T-helper 1 cell (primary cell): ENCODE measurements around the gene MED25.

Experiments used
- DNase-seq, 5 donors: peaks; one replicate each; pipeline ENCODE4 v3.0.0-alpha.2; 2012 to 2020

MED25 gene

GRCh38 chr19:49875177-49875576 is 57.1 kb downstream of the MED25 start:
- DNase-seq = no peak

- peak in 3 of 5 donors; percentile 35 to 63 (median 41) for DNase-seq
Measured at GRCh38 chr19:49875857-49876421, 57.9 kb downstream of the MED25 start.

DNA sequence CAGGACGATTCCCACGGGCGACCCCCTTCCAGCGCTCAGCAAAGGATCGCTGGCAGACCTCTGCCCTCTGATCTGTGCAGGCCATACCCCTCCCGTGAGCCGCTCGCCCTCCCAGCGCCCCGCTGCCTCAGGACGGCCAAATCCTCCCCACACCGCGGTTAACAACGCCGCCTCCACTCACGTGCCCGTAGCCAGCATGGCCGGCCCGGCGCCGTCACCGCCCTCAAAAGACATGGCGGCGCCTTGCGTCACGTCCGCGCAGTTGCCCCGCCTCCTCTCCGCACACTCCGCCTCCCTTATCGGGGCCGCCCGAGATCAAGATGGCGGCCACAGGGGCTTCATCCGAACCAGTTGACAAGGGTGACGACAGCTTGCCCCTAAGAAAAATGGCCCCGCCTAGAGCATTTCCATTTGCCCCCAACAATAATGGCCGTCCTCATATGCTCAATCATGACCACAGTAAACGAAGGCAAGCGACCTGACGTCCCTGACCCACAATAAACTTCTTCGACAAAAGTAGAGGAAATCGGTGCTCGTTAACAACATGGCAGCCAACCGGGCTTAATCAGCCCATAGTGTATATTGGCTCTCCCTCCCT is 58.4 kb downstream of the MED25 start:
- DNase-seq = peak; percentile 96 to 99 (median 97)

GRCh38 chr19:49877020-49877878 is 59.2 kb downstream of the MED25 start, which contains the start of the genes AKT1S1 and TBC1D17:
Gene AKT1S1, minus strand, starts transcription at chr19:49877355. Its CDS starts 4,060 bp downstream, at chr19:49873295.
Gene TBC1D17, plus strand, starts transcription at chr19:49877702. Its CDS starts 22 bp downstream, at chr19:49877724.
- DNase-seq = peak; percentile 98 to 100 (median 99)

DNA sequence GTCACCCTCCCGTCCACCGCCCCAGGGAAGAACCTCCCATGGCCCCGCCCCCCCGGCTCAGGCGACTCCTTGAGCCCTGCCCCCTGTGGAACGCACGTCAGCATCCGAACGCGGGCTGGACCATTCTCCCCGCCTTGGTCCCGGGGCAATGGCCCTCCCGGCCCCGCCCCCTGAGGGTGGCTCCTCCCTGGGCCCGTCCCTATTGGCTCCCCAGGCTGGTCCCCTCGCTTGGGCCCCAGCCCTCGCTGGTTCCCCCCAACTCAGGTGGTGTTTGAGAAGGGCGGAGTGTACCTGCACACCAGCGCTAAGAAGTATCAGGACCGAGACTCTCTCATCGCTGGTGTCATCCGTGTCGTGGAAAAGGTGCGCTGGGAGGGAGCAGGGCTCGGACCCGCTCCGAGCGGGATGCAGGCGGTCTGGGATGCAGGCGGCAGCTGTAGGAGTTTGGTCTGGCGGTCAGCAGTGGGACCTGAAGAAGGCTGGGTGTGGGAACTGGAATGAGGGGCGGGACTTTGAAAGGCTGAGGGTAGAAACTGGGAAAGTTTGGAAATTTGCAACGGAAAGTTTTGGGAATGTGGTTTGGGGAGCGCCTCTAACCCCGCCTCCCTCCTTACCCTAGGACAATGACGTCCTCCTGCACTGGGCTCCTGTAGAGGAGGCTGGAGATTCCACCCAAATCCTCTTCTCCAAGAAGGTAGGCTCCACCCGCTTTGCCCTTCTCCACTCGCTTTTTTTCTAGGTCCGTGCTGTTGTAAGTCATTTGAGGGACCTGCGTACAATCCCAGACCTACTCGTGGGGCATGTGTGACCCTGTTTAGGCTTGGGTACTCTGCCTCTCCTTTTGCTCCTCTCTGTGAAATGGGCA is 60.0 kb downstream of the MED25 start:
- DNase-seq = peak; percentile 98 to 99 (median 98)

- no peak for DNase-seq
Measured at GRCh38 chr19:49878744-49879070, 60.6 kb downstream of the MED25 start.

DNA sequence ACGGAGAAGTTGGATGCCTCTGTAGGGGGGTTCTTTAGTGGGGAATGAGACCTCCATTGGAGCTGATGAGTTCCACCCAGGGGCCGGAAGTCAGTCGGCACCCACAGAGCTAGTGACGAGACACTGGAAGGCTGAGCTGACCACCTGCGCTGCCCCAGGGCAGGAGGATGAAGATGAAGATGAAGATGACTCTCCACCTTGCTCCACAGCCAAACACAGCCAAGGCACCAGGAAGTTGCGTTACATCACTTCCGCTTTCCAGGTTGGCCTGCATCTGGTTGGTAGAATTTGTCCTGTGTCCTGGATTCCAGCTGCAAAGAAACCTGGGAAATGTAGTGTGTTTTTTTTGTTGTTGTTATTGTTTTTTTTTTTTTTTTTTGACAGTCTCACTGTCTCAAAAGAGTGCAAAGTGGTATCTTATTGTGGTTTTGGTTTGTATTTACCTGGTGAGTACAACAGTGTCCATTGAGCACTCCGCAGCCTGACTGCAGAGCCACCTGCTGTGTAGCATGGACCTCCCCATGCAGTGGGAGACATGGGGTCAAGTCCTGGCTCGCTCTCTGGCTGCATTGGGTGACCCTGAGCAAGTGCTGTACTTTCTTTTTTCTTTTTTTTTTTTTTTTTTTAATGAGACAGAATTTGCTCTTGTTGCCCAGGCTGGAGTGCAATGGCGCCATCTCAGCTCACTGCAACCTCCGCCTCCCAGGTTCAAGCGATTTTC is 61.3 kb downstream of the MED25 start:
- peak in 1 of 5 donors; percentile 34 for DNase-seq

DNA sequence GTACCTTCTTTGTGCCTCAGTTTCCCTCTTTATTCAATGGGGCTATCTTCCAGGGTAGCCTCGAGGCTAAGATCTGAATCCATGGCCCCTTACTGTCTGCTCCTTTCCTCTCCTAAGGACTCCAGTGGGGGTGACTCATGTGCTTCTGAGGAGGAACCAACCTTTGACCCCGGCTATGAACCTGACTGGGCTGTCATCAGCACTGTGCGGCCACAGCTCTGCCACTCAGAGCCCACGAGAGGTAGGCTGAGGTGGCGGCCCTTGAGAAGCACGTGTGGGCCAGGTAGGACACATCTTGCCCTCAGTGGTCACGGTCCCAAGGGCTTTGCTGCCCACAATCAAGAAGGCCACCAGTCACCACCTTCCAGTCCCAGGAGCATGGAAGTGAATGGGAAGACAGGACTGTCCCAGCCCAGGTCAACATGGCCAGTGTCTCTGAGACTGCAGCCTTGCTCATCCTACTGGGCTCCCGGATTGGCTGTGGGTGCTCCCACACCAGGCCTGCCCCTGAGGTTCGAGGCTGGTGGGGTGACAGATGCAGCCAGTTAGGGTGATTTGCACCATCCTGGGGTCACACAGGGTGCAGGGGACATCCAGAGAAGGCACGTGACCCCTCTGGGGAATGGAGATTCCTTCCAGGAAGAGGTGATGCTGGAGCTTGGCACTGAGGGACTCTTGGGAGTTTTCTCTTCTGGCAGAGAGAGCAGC is 62.2 kb downstream of the MED25 start:
- DNase-seq = no peak

- DNase-seq = no peak
Measured at GRCh38 chr19:49881186-49881585, 63.1 kb downstream of the MED25 start.

DNA sequence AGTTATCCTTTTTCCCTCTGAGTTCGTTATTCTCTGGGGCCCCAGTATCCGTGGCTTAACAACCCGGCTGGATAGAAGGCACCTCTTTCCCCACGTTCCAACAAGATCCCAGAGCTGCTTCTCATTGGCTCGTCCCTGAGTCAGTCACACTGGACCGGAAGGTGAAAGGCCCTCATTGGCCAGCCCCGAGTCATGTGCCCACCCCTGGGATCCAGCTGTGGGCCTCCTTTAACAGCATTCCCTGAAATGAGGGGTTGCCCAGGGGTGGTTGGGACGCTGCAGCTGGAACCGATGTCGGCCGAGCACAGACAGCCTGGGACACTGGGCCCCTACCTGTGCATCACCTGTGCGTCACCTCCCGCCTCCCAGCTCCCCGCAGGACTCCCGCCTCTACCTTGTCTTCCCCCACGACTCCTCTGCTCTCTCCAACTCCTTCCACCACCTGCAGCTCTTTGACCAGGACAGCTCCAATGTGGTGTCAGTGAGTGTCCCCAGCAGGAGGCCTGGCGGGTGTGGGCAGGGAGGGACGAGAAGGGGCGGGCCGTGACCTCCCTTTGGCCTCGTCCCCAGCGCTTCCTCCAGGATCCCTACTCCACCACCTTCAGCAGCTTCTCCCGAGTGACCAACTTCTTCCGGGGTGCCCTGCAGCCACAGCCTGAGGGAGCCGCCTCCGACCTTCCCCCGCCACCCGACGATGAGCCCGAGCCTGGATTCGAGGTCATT is 63.7 kb downstream of the MED25 start:
- no peak for DNase-seq

DNA sequence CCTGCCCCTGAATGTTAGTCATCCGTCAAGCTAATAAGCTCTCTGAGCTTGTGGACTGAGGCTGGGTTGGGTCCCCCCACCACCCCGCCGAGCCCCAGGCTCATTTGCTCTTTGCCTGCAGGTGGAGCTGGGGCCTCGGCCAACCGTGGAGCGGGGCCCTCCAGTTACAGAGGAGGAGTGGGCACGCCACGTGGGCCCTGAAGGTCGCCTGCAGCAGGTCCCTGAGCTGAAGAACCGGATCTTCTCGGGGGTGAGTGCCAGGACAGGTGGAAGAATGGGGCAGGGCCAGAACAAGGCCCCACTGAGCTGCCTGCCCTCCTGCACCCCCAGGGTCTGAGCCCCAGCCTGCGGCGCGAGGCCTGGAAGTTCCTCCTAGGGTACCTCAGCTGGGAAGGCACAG is 64.6 kb downstream of the MED25 start:
- no peak for DNase-seq

GRCh38 chr19:49883094-49883493 is 65.0 kb downstream of the MED25 start:
- DNase-seq = no peak

GRCh38 chr19:49884109-49884508 is 66.0 kb downstream of the MED25 start:
- DNase-seq = no peak

DNA sequence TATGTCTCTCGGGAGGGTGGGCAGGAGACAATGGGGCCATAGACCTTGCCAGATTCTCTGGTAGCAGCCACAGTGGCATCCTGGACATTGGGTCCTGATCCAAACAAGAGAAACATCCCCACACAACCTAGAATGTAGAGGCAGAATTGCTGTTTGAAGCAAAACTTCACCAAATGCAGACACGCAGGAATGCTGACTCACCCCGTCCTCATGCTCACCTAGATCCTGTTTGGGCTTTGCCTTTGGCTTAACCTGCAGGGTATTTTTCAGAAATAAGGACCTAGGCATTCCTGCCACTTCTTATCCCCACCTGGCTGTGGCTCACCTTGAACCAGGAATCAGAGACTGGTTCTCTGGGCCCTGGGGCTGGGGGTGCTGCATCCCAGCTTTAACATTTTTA is 66.7 kb downstream of the MED25 start:
- DNase-seq = no peak
